Inflammatory macrophage treated with lipopolysaccharide for 1 hour (primary cell): ENCODE results near the gene NFS1.
"Not testable (repeated sequence)": the region's sequence is repeated elsewhere in the genome, so short reads cannot be mapped to it uniquely, and the experiment has no call there.

Experiments used
- DNase-seq, 2 donors: peaks; one replicate each; pipeline ENCODE4 v3.0.0-alpha.2; 2020 to 2022

NFS1 gene

DNA sequence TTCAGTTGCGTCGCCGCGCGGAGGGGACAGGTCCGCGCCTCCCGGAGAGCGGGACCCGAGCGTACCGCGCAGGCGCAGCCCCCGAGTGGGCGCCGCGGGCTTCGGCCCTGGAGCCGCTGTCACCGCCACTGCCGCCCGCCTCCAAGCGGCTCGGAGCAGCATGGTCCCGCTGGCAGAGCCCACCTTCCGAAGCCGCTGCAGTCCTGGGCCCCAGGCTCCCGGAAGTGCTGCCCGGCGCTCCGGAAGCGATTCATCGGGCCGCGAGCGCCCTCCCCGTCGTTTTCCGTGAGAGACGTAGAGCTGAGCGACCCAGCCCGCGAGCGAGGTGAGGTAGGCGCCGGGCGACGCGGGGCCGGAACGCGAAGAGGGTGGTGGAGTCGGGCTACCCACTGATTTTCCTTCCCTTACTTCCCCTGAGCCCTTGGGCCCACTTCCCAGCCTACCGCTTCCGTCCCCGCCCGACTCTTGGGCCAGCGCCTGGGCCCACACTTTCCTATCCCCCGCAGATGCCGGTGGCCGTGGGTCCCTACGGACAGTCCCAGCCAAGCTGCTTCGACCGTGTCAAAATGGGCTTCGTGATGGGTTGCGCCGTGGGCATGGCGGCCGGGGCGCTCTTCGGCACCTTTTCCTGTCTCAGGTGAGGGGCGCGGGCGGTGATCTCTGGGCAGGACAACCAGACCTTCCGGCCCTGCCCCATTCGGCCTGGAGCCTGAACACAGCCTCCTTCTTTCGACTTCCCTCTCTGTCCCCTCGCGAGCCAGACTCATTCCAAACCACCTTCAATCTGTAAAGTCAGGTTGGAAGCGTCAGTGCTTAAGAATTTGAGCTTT lies at the start of gene NFS1, which contains the start of gene ROMO1:
TSS of gene NFS1 (minus strand) at position 226 of the 830 bp plus-strand sequence. CDS start at position 162, 64 bp downstream.
TSS of gene ROMO1 (plus strand) at position 279 of the 830 bp plus-strand sequence. CDS start at position 507, 228 bp downstream.
- DNase-seq: peak; percentile 76 to 86

DNA sequence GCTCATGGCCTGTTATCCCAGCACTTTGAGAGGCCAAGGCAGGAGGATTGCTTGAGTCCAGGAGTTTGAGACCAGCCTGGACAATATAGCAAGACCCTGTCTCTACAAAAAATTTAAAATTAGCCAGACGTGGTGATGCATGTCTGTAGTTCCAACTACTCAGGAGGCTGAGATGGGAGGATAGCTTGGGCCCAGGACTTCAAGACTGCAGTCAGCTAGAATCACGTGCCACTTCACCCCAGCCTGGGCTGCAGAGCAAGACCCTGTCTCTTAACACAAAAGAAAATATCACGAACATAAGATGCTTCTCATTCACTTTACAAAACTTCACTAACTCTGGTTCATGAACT lies 45.3 kb upstream of the NFS1 start:
- not testable (repeated sequence) for DNase-seq

DNA sequence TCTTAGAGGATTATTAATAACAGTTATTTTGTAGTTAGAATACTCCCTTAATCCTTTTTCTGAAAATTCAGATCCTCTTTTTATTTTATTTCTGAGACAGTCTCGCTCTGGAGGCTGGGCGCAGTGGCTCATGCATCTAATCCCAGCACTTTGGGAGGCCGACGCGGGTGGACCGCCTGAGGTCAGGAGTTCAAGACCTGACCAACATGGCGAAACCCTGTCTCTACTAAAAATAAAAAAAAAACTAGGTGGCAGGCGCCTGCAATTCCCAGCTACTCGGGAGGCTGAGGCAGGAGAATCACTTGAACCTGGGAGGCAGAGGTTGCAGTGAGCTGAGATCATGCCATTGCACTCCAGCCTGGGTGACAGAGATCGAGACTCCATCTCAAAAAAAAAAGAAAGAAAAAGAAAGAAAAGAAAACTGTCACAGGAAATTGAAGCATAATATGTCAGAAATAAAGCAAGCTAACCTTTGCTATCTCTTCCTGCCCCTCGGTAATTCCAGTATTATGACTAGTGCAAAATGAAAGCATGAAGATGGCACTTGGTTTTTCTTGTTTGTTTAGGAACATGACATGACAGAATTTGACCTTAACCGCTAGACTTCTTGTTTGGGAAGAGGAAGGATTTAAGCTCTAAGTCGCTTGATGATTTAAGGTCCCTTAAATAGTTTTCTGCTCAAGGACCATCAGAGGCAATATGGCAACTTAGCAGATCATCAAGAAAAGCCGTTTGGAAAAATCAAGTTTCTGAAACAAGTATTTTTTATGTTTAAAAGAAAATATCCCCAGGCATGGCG lies 44.7 kb upstream of the NFS1 start:
- DNase-seq: peak; percentile 71 to 78

GRCh38 chr20:35742741-35743523 lies 43.8 kb upstream of the NFS1 start:
- peak; percentile 67 to 72 for DNase-seq

DNA sequence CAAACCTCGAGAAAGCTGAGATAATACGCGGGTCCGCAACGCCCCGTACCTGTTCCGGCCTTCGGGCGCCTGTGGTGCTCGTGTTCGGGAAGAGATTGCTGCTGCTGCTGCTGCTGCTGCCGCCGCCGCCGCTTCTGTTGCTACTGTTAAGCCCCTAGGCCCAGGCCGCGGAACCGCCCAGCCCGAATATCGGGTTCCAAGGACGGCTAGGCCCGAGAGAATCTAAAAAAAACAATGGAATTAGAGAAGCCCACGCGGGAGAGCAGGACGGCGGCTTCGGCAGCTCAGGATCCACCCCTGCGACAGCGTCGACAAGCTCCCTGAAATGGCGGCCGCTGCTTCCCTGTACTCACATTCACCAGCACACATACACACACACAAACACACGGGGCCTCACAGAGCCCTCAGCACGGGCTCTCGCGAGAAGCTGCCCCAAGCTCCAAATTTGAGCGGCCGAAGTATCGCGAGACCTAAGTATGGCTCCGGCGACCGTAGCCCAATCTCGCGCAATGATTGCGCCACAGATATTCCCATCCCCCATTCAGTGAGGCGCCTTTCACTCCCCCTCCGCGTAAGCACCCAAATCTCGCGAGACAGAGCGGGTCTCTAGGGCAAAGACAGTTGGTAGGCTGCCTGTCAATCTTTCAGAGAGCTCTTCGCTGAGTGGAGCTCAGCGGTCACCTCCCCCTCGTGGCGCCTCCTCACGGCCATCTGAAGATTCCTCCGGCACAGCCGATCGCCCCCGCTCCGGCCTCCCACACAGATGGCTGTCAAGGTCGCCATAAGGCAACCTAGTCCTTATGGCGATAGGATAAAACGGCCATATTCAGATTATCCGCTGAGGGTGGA lies 43.0 kb upstream of the NFS1 start, which contains the start of gene RBM39:
TSS of gene RBM39 (minus strand) at position 369 of the 849 bp plus-strand sequence. CDS start 1,386 bp downstream, outside the sequence.
- DNase-seq: peak; percentile 100

DNA sequence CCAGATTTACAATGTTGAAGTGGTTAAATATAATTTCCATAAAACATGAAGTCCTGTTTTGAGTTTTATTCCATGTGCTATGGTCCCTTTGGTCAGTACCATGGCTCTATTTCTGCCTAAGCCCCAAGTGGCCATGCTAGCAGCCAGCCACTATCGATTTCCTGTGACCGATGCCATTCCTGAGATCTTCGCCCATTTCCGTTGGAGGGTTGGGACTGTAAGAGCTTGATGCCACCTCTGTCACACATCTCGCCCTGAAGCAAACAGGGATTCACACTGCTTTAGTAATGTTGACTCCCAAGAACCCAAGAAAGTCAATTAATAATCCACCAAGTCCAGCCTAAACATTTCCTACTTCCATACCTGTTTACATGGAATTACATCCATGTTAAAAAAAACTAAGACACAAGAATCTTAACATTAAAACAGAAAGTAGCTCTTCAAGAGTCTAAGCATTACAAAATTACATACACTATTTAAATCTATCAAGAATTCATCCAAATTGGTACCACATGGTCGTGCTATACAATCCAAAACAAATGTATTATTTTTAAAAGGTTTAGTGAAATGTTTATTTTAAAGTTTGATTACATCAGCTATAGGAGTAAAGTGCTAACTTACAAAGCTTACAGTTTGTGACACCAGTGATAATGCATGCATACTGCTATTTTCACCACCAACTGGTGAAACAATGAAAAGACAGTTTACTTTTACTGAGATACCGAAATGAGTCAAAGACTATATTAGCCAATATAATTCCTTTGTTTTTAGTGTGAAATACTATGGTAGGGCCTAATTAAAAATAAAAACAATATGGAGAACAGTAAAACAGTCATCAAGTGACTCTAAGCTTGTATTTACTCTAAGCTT lies 40.4 kb upstream of the NFS1 start:
- peak; percentile 44 to 53 for DNase-seq

- DNase-seq: no peak
These were observed 39.4 kb upstream of the NFS1 start for GRCh38 chr20:35738410-35739179.

DNA sequence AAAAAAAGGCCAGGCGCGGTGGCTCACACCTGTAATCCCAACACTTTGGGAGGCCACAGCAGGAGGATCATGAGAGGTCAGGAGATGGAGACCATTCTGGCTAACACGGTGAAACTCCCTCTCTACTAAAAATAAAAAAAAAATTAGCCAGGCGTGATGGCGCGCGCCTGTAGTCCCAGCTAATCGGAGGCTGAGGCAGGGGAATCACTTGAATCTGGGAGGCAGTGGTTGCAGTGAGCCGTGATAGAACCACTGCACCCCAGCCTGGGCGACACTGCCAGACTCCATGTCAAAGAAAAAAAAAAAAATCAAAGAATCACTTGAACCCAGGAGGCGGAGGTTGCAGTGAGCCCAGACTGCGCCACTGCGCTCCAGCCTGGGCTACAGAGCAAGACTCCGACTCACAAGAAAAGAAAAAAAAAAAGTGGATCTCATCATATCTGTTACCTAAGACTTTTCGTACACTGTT lies 38.7 kb upstream of the NFS1 start:
- no peak for DNase-seq

- DNase-seq: no peak
These were observed 36.8 kb upstream of the NFS1 start for GRCh38 chr20:35735826-35736470.

DNA sequence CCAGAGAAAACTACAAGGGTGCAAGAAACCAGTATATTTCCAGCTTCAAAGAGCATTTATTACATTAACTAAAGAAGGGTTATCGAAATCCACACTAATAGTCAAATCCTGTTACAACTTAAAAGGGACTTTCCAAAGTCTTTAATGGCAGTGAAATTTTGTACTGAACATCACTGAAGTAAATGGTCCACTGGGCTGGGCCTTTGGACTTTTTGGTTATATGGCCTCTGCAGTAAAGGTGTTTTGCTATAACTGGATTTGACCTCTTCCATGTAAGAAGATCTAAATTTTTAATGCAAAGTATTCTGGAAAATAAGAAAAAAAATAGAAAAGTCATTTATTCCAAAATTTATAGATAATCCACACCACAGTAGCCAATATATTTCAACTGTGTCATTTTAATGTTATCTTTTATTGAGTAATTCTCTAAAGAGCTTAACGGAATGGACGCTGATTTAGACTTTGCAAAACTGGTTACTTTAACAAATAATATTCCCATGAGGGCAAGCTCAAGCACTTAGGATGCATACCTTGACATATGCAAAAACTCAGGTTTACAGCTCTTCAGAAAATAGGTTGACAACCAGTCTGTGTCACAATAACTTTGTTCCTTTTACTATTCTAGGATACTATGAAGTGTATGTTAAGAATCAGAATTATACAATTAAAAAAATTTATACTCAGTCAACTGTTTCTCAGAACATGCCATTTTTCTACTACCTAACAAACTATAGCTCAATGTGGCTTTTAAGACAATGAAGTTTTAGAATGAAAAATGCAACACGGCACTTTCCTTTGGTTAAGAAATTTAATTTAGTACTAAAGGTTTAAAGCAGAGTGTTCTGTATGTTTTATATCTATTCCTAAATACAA lies 35.9 kb upstream of the NFS1 start:
- DNase-seq: no peak

GRCh38 chr20:35734374-35734773 lies 35.2 kb upstream of the NFS1 start:
- no peak for DNase-seq

DNA sequence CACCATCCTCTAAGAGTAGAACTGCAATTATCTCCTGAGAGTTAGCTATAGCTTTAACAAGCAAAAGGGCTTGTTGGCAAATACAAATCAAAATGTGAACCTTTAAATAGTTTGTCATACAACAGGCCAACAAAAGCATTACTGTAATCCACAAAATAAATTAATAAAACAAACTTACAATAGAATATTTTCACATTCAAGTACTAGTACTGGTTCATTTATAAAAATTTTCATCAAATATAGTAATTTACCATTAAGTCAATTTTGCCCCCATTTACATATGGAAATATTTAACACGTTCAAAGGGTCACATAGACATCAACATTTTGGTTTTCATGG lies 33.5 kb upstream of the NFS1 start:
- DNase-seq: no peak

DNA sequence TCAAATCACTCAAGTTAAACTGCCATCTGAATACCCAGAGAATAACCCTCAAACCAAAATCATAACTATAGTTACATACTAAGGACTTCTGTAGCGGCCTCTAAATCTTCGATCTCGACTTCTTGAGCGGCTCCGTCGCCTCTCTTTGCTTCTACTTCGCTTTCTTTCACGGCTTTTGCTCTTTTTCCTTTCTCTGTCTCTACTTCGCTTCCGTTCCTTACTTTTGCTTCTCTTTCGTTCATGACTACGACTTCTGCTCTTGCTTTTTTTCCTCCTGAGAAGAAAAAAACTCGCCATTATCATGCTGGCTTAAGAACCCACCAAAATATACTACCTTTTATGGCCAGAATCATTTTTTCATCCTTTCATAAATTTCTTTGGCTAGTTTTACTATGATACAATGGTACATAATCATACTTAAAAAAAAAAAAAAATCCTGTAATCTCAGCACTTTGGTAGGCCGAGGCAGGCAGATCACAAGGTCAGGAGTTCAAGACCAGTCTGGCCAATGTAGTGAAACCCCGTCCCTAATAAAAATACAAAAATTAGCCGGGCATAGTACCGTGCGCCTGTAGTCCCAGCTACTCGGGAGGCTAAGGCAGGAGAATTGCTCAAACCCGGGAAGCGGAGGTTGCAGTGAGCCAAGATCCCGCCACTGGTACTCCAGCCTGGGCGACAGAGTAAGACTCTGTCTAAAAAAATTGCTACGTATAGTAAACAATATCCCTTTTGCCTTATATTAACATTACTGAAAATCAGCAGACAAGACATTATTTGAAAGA lies 32.9 kb upstream of the NFS1 start:
- no peak for DNase-seq

GRCh38 chr20:35731469-35731788 lies 32.3 kb upstream of the NFS1 start:
- no peak for DNase-seq

- DNase-seq: no peak
These were observed 31.7 kb upstream of the NFS1 start for GRCh38 chr20:35730583-35731468.

- no peak for DNase-seq
These were observed 30.9 kb upstream of the NFS1 start for GRCh38 chr20:35729836-35730582.
